ENCODE measurements around the gene GRM6. TPM values are rescaled to one million over a fixed set of nuclear protein-coding genes. Genes with fewer than 3 reads are reported as not detected.

The GRM6 gene
- total RNA-seq, 1 experiment from 2014 or later: not detected

- Mint-ChIP-seq H3K36me3 (ENCODE audit: insufficient read depth, unreplicated experiment) (no peaks in the 10 kb centered on the region), H3K27me3 (ENCODE audit: unreplicated experiment) (no peaks in the 10 kb centered on the region), H3K9me3 (ENCODE audit: low read depth, unreplicated experiment) (peaks cover 25% of the 10 kb centered on the region), H3K4me3 (ENCODE audit: low read depth, unreplicated experiment) (no peak overlapping the region), H3K27ac (ENCODE audit: unreplicated experiment) (no peak overlapping the region), H3K4me1 (ENCODE audit: low read depth, unreplicated experiment) (no peaks in the 10 kb centered on the region)
- intact Hi-C loops (cut with micrococcal nuclease; ENCODE audit: unreplicated experiment): no loop called here
- TF ChIP-seq CTCF (IDR thresholded peaks at IDR 0.05; ENCODE audit: unreplicated experiment): no peak
- no TSS peak for BruUV-seq (replicated peaks)
- DNase-seq: no peak
- CTCF ChIA-PET: no interaction called here
Measured at GRCh38 chr5:178996156-178996555, 1.0 kb upstream of the GRM6 start.

GRCh38 chr5:178995341-178995690 lies 196 bp upstream of the GRM6 start:
- Mint-ChIP-seq H3K36me3 (ENCODE audit: insufficient read depth, unreplicated experiment) (no peaks in the 10 kb centered on the region), H3K9me3 (ENCODE audit: low read depth, unreplicated experiment) (peaks cover 26% of the 10 kb centered on the region), H3K4me3 (ENCODE audit: low read depth, unreplicated experiment) (no peak overlapping the region), H3K27ac (ENCODE audit: unreplicated experiment) (no peak overlapping the region), H3K4me1 (ENCODE audit: low read depth, unreplicated experiment) (no peaks in the 10 kb centered on the region), H3K27me3 (ENCODE audit: unreplicated experiment) (no peaks in the 10 kb centered on the region)
- CTCF ChIA-PET: no interaction called here
- no TSS peak for BruUV-seq (replicated peaks)
- no peak for DNase-seq
- no peak for TF ChIP-seq CTCF (IDR thresholded peaks at IDR 0.05; ENCODE audit: unreplicated experiment)
- intact Hi-C loops (cut with micrococcal nuclease; ENCODE audit: unreplicated experiment): no loop called here

GRCh38 chr5:178993955-178994579 lies 1.1 kb downstream of the GRM6 start:
- H3K4me3 Mint-ChIP-seq (ENCODE audit: low read depth, unreplicated experiment): no peak overlapping the region
- CTCF ChIA-PET: no interaction called here
- DNase-seq: no peak
- H3K9me3 Mint-ChIP-seq (ENCODE audit: low read depth, unreplicated experiment): peaks cover 30% of the 10 kb centered on the region
- BruUV-seq (replicated peaks): no TSS peak
- no peak for TF ChIP-seq CTCF (IDR thresholded peaks at IDR 0.05; ENCODE audit: unreplicated experiment)
- intact Hi-C loops (cut with micrococcal nuclease; ENCODE audit: unreplicated experiment): no loop called here
- H3K36me3 Mint-ChIP-seq (ENCODE audit: insufficient read depth, unreplicated experiment): no peaks in the 10 kb centered on the region
- no peaks in the 10 kb centered on the region for H3K27me3 Mint-ChIP-seq (ENCODE audit: unreplicated experiment)
- no peaks in the 10 kb centered on the region for H3K4me1 Mint-ChIP-seq (ENCODE audit: low read depth, unreplicated experiment)
- H3K27ac Mint-ChIP-seq (ENCODE audit: unreplicated experiment): no peak overlapping the region

GRCh38 chr5:178993236-178993765 lies 1.8 kb downstream of the GRM6 start:
- CTCF ChIA-PET: no interaction called here
- H3K9me3 Mint-ChIP-seq (ENCODE audit: low read depth, unreplicated experiment): peaks cover 30% of the 10 kb centered on the region
- no peak overlapping the region for H3K27ac Mint-ChIP-seq (ENCODE audit: unreplicated experiment)
- H3K36me3 Mint-ChIP-seq (ENCODE audit: insufficient read depth, unreplicated experiment): no peaks in the 10 kb centered on the region
- H3K4me3 Mint-ChIP-seq (ENCODE audit: low read depth, unreplicated experiment): no peak overlapping the region
- H3K4me1 Mint-ChIP-seq (ENCODE audit: low read depth, unreplicated experiment): no peaks in the 10 kb centered on the region
- no peak for TF ChIP-seq CTCF (IDR thresholded peaks at IDR 0.05; ENCODE audit: unreplicated experiment)
- intact Hi-C loops (cut with micrococcal nuclease; ENCODE audit: unreplicated experiment): no loop called here
- DNase-seq: no peak
- H3K27me3 Mint-ChIP-seq (ENCODE audit: unreplicated experiment): no peaks in the 10 kb centered on the region
- no TSS peak for BruUV-seq (replicated peaks)

Data from Calu3 (cell line).